CD1c-positive myeloid dendritic cell (primary cell): ENCODE results near the gene ILK.

ENCODE experiments used
- DNase-seq: peaks from one replicate; pipeline ENCODE4 v3.0.0-alpha.2; 2016; ENCODE audit errors: extremely low spot score

Gene ILK

DNA sequence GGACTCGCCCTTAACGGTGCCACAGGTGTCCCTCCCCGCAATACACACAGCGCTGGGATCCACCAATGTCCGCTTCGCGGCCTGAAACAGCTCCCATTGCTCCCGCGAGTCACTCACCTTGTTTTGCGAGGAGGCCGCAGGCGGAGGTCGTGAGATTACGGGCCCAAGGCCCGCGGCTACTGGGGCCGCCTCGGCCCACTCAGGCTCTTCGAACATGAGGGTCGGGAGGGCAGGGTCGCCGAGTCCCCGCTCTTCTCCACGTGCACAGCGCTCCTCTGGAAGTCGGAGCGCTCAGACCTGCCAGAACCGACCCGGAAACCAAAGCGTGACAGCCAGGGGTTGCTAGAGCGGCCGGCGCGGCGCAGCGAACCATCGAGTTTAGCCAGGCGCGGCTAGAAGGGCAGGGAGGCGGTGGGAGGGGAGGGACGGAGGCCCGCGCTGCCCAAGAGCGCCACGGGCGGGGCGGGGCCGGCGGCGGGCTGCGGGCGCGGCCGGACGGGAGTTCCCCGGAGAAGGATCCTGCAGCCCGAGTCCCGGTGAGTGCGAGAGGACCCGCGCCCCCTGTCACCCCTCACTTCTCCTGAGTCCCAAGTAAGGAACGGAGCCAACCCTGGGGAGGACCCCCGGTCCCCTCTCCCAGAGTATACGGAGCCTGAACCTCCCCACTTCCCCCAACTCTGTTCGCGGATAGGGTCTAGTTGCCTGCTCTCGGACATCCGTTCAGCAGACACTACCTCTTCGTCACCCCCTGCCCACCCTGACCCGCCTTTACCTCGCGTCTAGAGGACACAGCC is at the start of gene ILK, which contains the start of gene RRP8:
Gene ILK (plus strand): TSS at position 488 of the 794 bp plus-strand sequence. CDS start 498 bp downstream, outside the sequence.
Gene RRP8 (minus strand): TSS at position 330 of the 794 bp plus-strand sequence. CDS start 114 bp downstream, at position 216.
- peak; percentile 93 for DNase-seq

DNA sequence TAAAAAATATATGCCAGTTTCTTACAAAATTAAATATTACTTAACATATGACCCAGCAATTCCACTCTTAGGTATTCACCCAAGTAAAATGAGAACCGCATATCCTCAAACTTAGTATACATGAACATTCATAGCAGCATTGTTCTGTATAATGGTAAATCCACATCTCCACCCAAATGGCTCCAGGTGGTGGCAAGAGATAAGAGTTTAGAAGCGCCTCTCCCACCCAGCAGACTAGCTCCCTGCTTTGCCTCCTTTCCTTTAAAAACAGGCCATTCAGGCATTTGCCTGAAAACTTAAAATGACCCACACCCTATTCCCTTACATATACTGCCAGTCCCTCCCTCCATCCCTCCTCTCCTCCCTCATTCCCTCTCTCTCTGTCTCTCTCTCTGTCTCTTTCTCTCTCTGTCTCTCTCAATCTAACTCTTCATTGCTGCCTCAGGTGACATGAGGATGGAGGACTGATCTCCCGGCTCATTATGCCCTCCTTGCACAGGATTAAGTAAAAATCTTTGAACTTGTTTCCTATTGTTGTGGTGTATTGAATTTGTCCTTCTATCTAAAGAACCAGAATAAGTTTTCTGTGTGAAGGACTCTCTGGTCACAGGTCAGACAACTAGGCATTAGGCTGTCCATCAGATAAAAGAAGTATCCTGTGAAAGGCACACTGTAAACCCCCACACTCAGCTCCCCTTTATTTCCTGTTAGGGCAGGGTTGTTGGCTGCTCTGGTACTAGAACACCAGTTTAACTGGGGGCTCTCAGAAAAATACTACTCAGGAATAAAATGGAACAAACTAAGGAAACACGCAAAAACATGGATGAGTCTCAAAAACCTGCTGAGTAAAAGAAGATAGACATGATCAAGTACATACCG is 48.5 kb upstream of the ILK start:
- DNase-seq, result no peak

DNA sequence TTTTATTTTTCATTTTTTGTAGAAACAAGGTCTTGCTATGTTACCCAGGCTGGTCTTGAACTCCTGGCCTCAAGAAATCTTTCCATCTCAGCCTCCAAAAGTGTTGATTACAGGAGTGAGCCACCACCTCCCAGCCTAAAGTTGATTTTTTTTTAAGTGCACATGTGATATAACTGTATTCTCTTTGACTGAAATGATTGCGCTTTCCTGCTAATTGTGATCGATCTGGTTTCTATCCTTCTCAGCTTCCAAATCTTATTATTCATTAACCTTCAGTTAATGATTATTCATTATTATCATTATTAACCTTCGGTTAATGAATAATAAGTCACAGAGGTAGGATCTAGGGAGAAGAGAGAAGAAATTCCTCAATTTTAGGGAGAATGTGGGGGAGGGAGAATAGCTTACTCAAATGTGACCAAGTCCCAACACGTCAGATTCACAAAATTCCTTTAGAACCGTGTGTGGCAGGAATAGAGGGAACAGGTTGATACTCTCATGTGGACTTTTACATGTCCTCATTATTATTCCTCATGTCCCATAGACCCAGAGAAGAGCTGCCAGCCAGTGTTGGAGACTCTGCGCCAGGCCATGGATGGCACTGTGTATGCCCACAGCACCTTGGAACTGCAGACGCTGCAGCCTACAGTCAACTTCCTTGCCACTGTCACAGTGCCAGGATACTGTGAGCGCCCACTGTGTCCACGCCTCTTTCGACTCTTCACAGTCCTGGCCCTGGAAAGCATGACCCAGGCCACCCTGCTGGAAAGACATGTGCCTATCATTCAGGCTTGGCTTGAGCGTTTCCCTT is 47.2 kb upstream of the ILK start:
- no peak for DNase-seq

DNA sequence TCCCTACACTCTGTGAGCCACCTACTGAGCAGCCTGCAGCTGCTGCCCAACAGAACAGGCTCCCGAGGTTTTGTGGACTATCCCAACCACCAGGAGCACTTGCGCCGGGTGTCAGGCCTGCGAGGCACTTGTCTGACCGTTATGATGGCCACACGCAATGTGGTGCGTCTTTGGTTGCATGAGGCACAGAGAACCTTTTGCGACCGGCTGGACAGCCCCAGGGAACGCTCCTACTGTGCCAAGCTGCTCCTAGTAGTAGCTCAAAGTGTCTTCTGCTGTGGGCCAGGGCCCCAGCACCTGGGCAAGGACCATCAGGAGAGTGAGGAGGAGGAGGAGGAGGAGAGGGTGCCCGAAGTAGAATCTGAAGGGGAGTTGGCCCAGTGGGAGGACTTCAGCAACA is 46.5 kb upstream of the ILK start:
- no peak for DNase-seq

DNA sequence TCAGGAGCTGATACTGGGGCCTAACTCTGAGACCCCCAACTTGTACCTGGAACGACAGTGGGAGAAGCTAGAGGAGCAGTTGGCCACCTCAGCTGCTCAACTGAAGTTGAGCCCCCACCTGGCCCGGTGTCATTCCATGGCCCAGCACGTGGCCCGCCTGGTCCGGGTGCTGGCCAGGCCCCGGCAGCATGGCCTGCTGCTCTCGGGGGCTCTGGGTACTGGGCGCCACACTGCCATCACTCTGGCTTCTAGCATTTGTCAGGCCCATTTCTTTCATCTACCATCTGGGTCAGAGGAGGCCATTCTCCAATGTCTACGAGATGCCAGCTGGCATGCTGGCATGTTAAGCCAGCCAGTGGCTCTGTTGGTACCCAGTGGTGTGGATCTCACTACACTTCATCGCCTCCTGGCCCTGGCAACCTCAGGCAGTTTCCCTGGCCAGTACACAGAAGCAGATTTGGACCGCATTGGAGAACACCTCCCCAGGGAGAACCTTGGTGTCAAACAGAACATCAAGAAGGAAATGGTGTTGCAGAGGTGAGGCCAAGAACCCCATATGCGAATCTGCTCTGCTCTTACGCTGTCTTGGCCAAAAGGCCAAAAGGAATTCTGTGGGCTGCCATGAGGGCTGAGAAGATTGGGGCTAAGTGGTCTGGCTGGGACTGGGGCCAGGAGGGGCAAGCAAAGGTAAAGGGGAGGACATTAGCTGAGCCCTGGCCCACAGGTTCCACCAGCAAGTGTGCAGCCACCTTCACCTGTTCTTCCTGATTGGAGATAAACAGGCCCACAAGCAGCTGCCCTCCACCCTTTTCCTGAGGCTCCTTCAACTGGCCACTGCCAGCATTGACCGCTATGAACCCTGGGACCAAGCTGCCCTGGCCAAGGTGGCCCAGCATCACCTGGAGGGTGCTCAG is 45.6 kb upstream of the ILK start:
- DNase-seq, result no peak

DNA sequence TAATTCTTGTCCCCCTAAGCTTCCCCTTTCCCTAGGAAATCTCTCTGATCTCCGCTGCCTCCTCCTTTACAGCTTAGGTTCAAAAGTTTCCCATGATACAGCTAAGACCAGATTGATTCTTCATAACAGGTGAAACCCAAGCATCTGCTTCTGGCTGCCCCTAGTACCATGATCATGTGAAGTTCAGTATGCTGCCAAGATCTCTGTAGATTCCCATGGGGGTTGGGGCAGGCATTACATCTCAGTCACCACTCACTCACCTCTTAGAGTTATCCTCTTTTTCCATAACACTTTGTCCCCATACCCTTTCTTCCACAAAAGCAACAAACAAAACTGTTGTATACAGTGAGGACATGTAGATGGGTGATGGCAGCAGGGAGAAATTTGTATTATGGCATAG is 44.2 kb upstream of the ILK start:
- DNase-seq, result no peak

DNA sequence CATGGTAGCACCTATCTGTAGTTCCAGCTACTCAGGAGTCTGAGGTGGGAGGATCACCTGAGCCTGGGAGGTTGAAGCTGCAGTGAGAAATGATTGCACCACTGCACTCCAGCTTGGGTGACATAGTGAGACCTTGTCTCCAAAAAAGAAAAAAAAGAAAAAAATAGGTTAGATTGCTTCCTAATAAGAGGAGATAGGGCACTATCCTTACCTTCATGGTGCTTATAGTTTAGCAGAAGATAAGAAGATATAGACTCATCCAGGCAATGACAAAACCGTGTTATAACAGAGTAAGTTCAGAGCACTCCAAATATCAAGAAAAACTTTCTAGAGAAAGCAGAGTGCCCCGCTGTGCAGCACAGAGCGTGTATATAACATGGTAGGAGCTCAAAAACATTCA is 42.3 kb upstream of the ILK start:
- no peak for DNase-seq

DNA sequence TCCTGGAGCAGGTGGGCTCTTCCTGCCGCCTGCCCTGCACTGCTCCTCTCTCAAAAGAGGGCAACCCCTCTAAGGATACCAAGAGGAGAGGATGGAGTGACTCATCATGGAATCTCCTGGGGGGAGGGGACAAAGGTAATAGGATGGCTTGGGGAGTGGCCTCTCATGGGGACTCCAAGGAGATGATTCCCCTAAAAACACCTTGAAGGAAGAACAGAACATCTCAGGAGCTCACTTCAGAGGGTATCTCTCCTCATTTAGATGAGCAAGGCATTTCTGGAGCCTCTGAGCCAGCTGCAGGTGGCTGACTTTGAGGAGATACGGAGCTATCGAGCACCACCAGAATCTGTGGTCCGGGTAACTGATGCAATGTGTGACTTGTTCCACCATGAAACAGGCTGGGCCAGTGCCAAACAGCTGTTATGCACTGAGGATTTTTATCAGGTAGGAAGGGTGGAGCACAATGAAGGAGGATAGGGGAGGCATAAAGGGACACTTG is 40.4 kb upstream of the ILK start:
- DNase-seq, result no peak

DNA sequence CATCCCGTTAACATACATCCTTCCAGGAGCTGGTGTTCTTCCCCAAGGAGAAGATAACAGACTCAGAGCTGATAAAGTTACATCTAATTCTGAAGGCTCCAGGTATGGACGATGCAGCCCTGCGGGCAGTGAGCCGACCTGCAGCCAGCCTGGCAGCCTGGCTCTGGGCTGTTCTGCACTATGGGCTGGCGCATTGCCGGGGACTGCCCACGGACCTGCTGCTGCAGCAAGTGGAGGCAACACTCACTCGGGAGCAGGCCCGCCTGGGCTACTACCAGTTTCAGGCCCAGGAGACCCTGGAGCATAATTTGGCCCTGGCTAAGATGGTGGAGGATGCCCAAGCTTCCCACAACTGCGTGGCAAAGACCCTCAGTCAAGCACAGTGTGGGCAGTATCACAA is 39.9 kb upstream of the ILK start:
- DNase-seq, result no peak

DNA sequence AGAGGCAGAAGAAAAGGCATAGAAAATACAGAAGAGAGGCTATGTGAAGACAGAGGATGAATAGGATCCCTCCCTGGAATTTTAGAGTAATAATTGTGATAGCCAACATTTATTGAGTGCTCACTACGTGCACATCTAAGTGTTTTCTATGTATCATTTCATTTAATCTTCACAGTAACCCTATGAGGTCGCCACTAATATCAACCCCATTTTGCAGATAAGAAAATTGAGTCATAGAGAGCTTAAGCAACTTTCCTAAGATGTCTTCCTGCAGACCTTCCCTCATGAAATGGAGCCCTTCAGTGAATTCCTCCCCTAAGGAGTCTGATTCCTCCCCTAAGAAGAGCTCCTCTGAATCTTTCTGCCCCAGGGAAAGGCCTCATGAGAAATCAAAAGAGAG is 38.2 kb upstream of the ILK start:
- DNase-seq, result no peak

DNA sequence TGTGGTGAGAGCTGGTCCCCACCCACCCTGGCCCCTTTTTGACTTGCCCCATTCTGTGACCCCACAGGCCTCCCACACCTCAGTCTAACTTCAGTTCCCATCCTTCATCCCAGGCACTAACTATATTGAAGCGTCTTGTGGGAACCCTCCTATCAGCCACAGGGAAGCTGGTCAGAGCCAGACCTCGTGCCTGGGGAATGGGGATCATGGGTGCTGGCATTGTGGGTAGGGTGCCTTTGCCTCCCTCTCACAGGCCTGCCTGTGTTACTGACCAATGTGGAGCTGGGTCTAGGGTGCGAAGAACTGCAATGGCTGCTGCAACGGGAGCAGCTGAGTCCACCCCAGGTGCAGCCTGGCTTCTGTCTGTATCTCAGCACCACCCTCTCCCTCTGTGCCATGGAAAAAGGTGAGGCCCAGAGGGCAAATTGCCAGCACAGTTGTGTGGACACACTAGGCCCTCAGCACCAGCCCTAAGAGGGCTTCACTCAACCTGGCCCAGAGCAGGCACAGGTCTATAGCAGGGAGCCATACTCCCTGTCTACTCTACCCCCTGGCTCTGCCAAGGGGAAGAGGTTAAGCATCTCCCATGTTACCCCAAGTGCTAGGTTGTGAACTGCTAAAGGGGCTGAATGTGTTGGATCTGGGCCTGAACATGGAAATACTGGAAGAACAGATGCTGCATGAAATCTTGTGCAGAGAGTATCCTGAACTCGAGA is 37.4 kb upstream of the ILK start:
- no peak for DNase-seq

DNA sequence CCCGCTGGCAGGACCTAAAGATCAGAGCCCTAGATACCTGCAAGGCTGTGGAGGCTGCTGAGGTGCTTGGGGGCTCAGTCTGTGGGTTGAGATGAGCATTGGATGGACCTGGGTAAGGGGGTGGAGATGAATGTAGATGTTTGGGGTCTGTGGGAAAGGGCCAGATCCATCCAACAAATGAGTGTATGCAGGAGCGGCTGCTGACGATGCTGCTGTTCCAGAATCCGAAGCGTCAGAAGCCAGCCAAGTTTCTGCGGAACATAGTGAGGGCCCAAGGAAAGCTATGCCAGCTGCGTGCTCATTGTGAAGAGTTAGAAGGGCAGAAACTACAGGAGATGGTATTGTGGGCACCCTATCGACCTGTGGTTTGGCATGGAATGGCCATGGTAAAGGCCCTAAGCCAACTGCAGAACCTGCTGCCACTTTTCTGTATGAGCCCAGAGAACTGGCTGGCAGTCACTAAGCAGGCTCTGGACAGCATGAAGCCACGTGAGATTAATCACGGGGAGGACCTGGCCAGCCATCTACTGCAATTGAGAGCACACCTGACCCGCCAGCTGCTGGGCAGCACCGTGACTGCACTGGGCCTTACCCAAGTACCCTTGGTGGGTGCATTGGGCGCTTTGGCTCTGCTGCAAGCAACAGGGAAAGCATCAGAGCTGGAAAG is 36.7 kb upstream of the ILK start:
- no peak for DNase-seq

DNA sequence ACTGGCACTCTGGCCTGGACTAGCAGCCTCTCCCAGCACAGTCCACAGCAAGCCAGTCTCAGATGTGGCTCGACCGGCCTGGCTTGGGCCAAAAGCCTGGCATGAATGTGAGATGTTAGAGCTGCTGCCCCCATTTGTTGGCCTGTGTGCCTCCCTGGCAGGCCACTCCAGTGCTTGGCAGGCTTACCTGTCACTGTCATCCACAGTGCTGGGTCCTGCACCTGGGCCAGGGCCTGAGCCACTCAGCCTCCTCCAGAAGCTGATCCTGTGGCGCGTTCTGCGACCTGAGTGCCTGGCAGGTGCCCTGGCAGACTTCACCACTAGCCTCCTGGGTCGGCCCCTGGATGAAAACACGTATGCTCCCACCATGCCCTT is 36.2 kb upstream of the ILK start:
- no peak for DNase-seq

DNA sequence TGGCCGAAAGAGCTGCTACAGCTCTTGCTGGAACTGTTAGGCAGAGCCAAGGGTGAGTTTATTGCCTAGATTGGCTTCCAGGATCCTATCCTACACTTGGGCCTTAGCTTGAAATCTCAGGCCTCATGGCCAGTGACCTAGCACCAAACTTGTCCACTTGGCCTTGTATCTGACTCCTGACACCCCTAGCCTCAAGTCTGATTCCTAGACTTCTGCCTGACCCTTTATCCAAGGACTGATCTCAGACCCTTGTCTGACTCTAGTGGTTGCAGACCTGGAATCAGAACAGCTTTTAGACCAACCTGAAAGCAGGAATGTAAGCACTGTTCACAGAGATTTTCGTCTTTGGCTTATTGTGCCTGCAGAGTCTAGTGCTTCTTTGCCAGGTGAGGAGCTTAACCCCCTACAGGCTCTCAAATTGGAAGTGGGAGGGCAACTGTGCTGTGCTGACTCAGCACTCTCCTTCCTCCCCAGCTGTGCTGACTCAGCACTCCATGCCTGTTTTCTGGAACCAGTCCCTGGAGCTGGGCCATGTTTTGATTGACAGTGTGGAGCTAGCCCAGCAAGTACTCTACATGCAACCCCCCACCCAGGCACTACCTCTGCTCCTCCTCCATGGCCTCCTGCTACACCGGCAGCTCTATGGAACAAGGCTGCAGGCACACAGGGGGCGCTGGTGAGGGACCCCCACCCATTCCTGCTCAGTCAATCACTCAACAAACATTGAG is 35.2 kb upstream of the ILK start:
- no peak for DNase-seq

DNA sequence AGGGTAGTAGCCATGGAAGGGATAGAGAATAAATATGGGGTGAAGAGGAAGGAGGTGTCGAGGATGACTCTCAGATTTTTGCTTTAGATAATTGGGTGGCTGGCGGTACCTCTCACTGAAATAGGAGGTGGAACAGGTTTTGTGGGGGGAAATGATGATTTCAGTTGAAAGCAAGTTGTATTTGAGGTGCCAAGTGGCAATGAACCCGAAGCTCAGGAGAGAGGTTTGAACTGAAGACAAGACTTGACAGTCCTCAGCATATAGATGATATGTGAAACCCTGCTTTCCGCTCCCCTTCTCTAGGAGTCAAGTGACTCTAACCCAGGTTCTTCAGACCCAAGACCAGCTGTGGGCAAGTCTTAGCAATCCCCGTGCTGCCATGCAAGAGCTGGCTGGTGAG is 33.9 kb upstream of the ILK start:
- DNase-seq, result no peak

DNA sequence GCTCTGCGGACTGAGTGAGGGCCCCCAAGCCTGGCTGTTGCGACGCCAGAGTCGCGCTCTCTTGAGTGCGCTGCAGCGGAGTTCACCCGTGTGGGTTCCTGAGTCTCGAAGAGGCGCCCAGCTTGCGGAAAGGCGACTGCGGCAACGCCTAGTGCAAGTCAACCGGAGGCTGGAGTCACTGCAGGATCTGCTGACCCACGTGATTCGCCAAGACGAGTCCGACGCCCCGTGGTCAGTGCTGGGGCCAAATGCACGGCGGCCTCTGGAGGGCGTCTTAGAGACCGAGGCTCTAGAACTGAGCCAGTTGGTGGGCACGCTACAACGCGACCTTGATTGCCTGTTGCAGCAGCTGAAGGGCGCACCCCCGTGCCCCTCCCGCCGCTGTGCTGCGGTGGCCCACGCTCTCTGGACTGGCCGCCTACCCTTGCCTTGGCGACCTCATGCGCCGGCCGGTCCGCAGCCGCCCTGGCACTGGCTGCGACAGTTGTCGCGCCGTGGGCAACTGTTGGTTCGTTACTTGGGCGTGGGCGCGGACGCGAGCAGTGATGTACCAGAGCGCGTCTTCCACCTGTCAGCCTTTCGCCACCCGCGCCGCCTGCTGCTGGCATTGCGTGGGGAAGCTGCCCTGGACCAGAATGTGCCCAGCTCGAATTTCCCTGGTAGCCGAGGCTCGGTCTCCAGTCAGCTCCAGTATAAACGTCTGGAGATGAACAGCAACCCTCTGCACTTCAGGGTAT is 32.7 kb upstream of the ILK start:
- DNase-seq, result no peak

DNA sequence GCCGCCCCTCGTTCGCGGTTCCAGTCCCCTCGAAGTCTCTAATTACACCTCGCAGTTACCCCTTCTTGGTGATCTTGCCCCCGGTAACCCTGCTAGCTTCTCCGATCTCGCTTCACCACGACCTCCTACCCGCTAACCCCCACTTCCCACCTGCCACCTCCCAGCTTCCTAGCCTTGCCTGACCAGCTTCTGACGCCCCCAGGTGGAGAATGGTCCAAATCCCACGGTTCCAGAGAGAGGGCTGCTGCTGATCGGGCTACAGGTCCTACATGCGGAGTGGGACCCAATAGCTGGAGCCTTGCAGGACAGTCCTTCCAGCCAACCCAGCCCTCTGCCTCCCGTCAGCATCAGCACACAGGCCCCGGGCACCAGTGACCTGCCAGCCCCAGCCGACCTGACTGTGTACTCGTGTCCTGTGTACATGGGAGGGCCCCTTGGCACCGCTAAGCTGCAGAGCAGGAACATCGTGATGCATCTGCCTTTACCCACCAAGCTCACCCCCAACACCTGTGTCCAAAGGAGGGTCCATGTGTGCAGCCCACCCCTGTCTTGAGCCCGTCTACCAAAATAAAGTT is 32.1 kb upstream of the ILK start:
- DNase-seq, result no peak

DNA sequence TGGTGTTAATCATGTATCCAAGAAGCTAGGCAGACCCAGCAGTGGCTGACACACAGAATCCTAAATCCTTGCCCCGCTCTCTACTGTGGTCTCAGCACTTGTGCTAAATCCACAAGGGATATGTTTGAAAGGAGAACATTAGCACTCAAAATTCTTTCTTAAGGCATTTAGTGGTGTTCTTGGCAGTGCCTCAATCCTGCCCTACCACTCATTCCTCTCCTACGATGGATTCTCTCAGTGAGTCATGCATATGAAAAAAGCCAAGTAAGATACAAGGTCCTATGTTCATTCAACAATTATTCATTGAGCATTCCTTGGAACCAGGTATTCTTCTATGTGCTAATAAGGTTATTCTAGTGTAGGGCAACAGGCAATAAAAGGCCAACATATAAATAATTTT is 31.4 kb upstream of the ILK start:
- no peak for DNase-seq
